KMS-11 (cell line): ENCODE data around the gene APRT.

Source experiments
- H2AFZ ChIP-seq: fragments of 200-600 bp; sonication (generic); 2 replicates; pipeline ENCODE4 v1.6.1; 2016; ENCODE audit warnings: antibody characterized with exemption, mixed run types, low read depth
- H3K27ac ChIP-seq: fragments of 200-600 bp; sonication (generic); 2 replicates; pipeline ENCODE4 v1.6.1; 2016; ENCODE audit warnings: mild to moderate bottlenecking, mixed run types
- H3K27me3 ChIP-seq: fragments of 200-600 bp; sonication (generic); 2 replicates; pipeline ENCODE4 v1.6.1; 2017; ENCODE audit warnings: mild to moderate bottlenecking, low read depth, mixed run types, moderate library complexity; ENCODE audit not compliant: insufficient read depth
- H3K36me3 ChIP-seq: fragments of 200-600 bp; sonication (generic); 2 replicates; pipeline ENCODE4 v1.6.1; 2017; ENCODE audit warnings: mild to moderate bottlenecking, mixed run types; ENCODE audit not compliant: insufficient read depth
- H3K4me1 ChIP-seq: fragments of 200-600 bp; sonication (generic); 2 replicates; pipeline ENCODE4 v1.6.1; 2016; ENCODE audit warnings: mild to moderate bottlenecking, low read depth, mixed run types; ENCODE audit not compliant: poor library complexity, severe bottlenecking
- H3K4me2 ChIP-seq: fragments of 200-600 bp; sonication (generic); 2 replicates; pipeline ENCODE4 v1.7.0; 2016; ENCODE audit warnings: mild to moderate bottlenecking, mixed run types
- H3K4me3 ChIP-seq: fragments of 200-600 bp; sonication (generic); IDR thresholded peaks from 2 replicates; pipeline ENCODE4 v1.6.1; 2017; ENCODE audit warnings: low read depth, low read length, mixed read lengths; ENCODE audit not compliant: insufficient read depth
- H3K79me2 ChIP-seq: fragments of 200-600 bp; sonication (generic); 2 replicates; pipeline ENCODE4 v1.6.1; 2016; ENCODE audit warnings: low read depth, mixed run types; ENCODE audit not compliant: insufficient read depth
- H3K9ac ChIP-seq: fragments of 200-600 bp; sonication (generic); 2 replicates; pipeline ENCODE4 v1.6.1; 2016; ENCODE audit warnings: mild to moderate bottlenecking, mixed run types
- H4K20me1 ChIP-seq: fragments of 200-600 bp; sonication (generic); 2 replicates; pipeline ENCODE4 v1.6.1; 2016; ENCODE audit warnings: mild to moderate bottlenecking, mixed run types; ENCODE audit not compliant: insufficient read depth
- CTCF ChIP-seq: fragments of 200-600 bp; sonication (generic); conservative IDR thresholded peaks from 2 replicates; pipeline ENCODE4 v1.6.1; 2017; ENCODE audit warnings: low read depth, mild to moderate bottlenecking, antibody characterized with exemption, low read length, moderate library complexity, mixed read lengths

The APRT gene

GRCh38 chr16:88838566-88838965 is 26.8 kb upstream of the APRT start:
- Histone ChIP-seq H3K4me1 (no peaks in the 10 kb centered on the region), H3K4me2 (no peak overlapping the region), H3K36me3 (no peaks in the 10 kb centered on the region), H3K79me2 (no peaks in the 10 kb centered on the region), H3K4me3 (no peak overlapping the region), H3K27ac (no peak overlapping the region), H2AFZ (no peak overlapping the region), H3K9ac (no peak overlapping the region), H3K27me3 (no peaks in the 10 kb centered on the region), H4K20me1 (no peaks in the 10 kb centered on the region)
- no peak for TF ChIP-seq CTCF

DNA sequence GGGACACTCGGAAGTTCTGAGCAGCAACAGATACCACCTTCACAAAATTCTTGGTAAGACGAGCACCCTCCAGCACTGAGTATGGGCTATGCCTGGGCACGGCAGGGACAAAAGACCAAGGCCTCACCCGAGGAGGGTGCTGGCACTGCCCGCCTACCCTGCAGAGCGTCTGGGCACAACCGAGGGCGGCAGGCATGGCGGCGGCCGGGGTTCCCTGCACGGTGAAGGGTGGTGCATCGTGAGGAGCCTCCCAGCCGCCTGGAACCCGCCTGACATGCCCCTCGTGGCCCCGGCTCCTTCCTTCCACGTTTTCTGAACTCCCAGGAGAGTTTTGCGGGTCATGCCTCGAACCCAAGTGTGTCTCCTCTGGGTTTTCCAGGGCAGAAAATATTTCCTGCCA is 26.1 kb upstream of the APRT start:
- H3K4me1 ChIP-seq: no peaks in the 10 kb centered on the region
- H2AFZ ChIP-seq: no peak overlapping the region
- H3K79me2 ChIP-seq: no peaks in the 10 kb centered on the region
- H3K36me3 ChIP-seq: no peaks in the 10 kb centered on the region
- H3K27me3 ChIP-seq: no peaks in the 10 kb centered on the region
- no peaks in the 10 kb centered on the region for H4K20me1 ChIP-seq
- no peak overlapping the region for H3K4me2 ChIP-seq
- TF ChIP-seq CTCF: no peak
- no peak overlapping the region for H3K9ac ChIP-seq
- no peak overlapping the region for H3K27ac ChIP-seq
- H3K4me3 ChIP-seq: no peak overlapping the region

DNA sequence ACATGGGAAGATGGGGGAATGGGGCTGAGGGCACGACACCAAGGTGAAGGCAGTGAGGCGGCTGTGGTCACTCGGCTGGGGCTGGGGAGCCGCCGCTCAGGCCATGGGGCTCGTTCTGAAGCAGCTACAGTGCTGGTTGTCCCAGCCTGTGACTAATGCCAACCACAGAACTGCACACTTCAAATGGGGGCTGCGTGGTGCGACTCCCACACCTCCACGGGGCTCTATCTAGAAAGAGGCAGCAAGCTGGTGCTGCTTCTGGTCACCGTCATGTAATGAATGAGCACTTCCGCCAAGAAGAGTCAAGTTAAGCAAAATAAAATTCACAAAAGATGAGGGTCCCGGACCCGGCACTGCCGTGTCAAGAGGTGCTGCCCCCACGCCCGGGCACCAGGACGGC is 25.1 kb upstream of the APRT start:
- H3K4me3 ChIP-seq: no peak overlapping the region

DNA sequence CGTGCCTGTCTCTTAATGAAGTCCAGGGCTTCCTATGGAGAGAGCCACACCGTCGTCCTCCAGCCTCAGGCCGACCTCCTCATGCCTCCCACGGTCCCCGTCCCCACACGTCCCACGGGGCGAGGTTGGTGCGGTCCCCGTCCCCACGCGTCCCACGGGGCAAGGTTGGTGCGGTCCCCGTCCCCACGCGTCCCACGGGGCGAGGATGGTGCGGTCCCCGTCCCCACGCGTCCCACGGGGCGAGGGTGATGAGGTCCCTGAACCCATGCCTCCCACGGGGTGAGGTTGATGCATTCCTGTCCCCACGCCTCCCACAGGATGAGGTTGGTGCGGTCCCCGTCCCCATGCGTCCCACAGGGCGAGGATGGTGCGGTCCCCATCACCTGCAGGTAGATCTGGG is 24.1 kb upstream of the APRT start:
- H4K20me1 ChIP-seq: no peaks in the 10 kb centered on the region
- no peak for TF ChIP-seq CTCF
- H3K79me2 ChIP-seq: no peaks in the 10 kb centered on the region
- H3K27me3 ChIP-seq: no peaks in the 10 kb centered on the region
- no peak overlapping the region for H3K9ac ChIP-seq
- no peak overlapping the region for H3K4me3 ChIP-seq
- H3K36me3 ChIP-seq: no peaks in the 10 kb centered on the region
- no peak overlapping the region for H2AFZ ChIP-seq
- no peaks in the 10 kb centered on the region for H3K4me1 ChIP-seq
- H3K4me2 ChIP-seq: no peak overlapping the region
- H3K27ac ChIP-seq: no peak overlapping the region

More for the DNA sequence above, 25.1 kb upstream of the APRT start:
- Histone ChIP-seq H3K4me2 (no peak overlapping the region), H3K36me3 (no peaks in the 10 kb centered on the region), H3K27me3 (no peaks in the 10 kb centered on the region), H4K20me1 (no peaks in the 10 kb centered on the region), H3K27ac (no peak overlapping the region), H2AFZ (no peak overlapping the region), H3K4me1 (no peaks in the 10 kb centered on the region), H3K79me2 (no peaks in the 10 kb centered on the region), H3K9ac (no peak overlapping the region)
- TF ChIP-seq CTCF: no peak

- Histone ChIP-seq H3K4me1 (no peaks in the 10 kb centered on the region), H3K36me3 (no peaks in the 10 kb centered on the region), H2AFZ (no peak overlapping the region), H3K9ac (no peak overlapping the region), H3K79me2 (no peaks in the 10 kb centered on the region), H4K20me1 (no peaks in the 10 kb centered on the region), H3K4me2 (no peak overlapping the region), H3K4me3 (no peak overlapping the region), H3K27ac (no peak overlapping the region), H3K27me3 (no peaks in the 10 kb centered on the region)
- no peak for TF ChIP-seq CTCF
Measured at GRCh38 chr16:88835383-88835782, 23.7 kb upstream of the APRT start.
